ENCODE data around the gene C8B. TPM values are rescaled to one million over a fixed set of nuclear protein-coding genes. Genes with fewer than 3 reads are reported as not detected.

C8B gene
- total and polyA plus RNA-seq, 2 of the 13 experiments (the other 11 are each of a cell fraction or from before 2014, with no cell fraction given), result 8.4 to 11.3 TPM

GRCh38 chr1:56910441-56910985, 55.3 kb downstream of the C8B start (continued):
- TF ChIP-seq JARID2 (CRISPR knock-in tag; IDR thresholded peaks at IDR 0.05; ENCODE audit: insufficient replicate concordance) (no peak), ZNF264 (CRISPR knock-in tag; IDR thresholded peaks at IDR 0.05) (peak; percentile 98), PITX1 (CRISPR knock-in tag; IDR thresholded peaks at IDR 0.05) (peak; percentile 91), ZBED4 (CRISPR knock-in tag; IDR thresholded peaks at IDR 0.05; ENCODE audit: borderline replicate concordance) (no peak), THAP9 (CRISPR knock-in tag; IDR thresholded peaks at IDR 0.05; ENCODE audit: borderline replicate concordance) (no peak), NFATC3 (CRISPR knock-in tag; IDR thresholded peaks at IDR 0.05) (no peak), ATF7 (IDR thresholded peaks at IDR 0.05) (no peak), ATF7 (CRISPR knock-in tag; IDR thresholded peaks at IDR 0.05) (peak; percentile 88), MEF2D (CRISPR knock-in tag; IDR thresholded peaks at IDR 0.05) (peak; percentile 91), NCOR1 (IDR thresholded peaks at IDR 0.05; ENCODE audit: borderline replicate concordance, low read length) (peak; percentile 99), RFX5 (IDR thresholded peaks at IDR 0.05; ENCODE audit: low read depth, low read length) (no peak), RNF219 (CRISPR knock-in tag; IDR thresholded peaks at IDR 0.05) (peak; percentile 27; the same call in 1 of the 2 replicates), ZNF180 (CRISPR knock-in tag; IDR thresholded peaks at IDR 0.05; ENCODE audit: borderline replicate concordance, low read depth) (no peak), CSRNP1 (CRISPR knock-in tag; IDR thresholded peaks at IDR 0.05) (0 out of 2 replicates have a peak, but pooled peaks have one; percentile 73), HNRNPUL1 (IDR thresholded peaks at IDR 0.05; ENCODE audit: low read depth, low read length) (no peak), ZBTB39 (CRISPR knock-in tag; IDR thresholded peaks at IDR 0.05) (peak; percentile 82; the same call in 1 of the 2 replicates)

All from HepG2 (cell line).